H1 (cell line): Measurements from ENCODE around the gene SYPL1. TPM values are rescaled to one million over a fixed set of nuclear protein-coding genes. Genes with fewer than 3 reads are reported as not detected.

Source experiments
- CTCF ChIA-PET: fragments of 300-600 bp; sonication (Branson Sonifier 250); formaldehyde crosslinking; loops from one replicate; lab custom pipeline; 2021; ENCODE audit not compliant: partially characterized antibody; lab: Charles Lee
- POLR2A ChIA-PET: fragments of 300-600 bp; sonication (Branson Sonifier 250); formaldehyde crosslinking; loops from one replicate; lab custom pipeline; 2021; ENCODE audit warnings: inconsistent platforms; ENCODE audit not compliant: partially characterized antibody; lab: Charles Lee
- DNase-seq, 2 experiments: peaks; one replicate each; pipeline versions ENCODE4 v3.0.0 to v3.0.0-alpha.2; 2010 to 2022; ENCODE audit warnings: low spot score in 2 of 2, low read depth in 1 of 2, mixed read lengths in 1 of 2
- FAIRE-seq: peaks from 2 replicates; lab custom pipeline; 2011; peaks lifted over from hg19 to GRCh38; lab: Jason Lieb, UNC
- H2AFZ ChIP-seq: 2 replicates; pipeline ENCODE4 v1.8.1; 2012; ENCODE audit warnings: low read length, inconsistent platforms
- H2AK5ac ChIP-seq: 2 replicates; pipeline ENCODE4 v1.6.1; 2013; ENCODE audit warnings: low read depth, low read length
- H2BK120ac ChIP-seq: replicated peaks from 2 replicates; pipeline ENCODE3; 2013; ENCODE audit warnings: low read depth, low read length, inconsistent platforms
- H2BK12ac ChIP-seq: 2 replicates; pipeline ENCODE4 v1.6.1; 2013; ENCODE audit warnings: low read depth, low read length
- H2BK15ac ChIP-seq: 2 replicates; pipeline ENCODE4 v1.6.1; 2013; ENCODE audit warnings: low read length
- H2BK20ac ChIP-seq: 2 replicates; pipeline ENCODE4 v1.6.1; 2013; ENCODE audit warnings: low read length
- H2BK5ac ChIP-seq: 2 replicates; pipeline ENCODE4 v1.6.1; 2013; ENCODE audit warnings: low read depth, low read length
- H3K14ac ChIP-seq: 2 replicates; pipeline ENCODE4 v1.6.1; 2013; ENCODE audit warnings: inconsistent platforms; ENCODE audit not compliant: insufficient read length
- H3K18ac ChIP-seq: 2 replicates; pipeline ENCODE4 v1.6.1; 2013; ENCODE audit warnings: low read length; ENCODE audit errors: extremely low read depth
- H3K23ac ChIP-seq: 2 replicates; pipeline ENCODE4 v1.6.1; 2013; ENCODE audit warnings: inconsistent platforms; ENCODE audit not compliant: insufficient read length
- H3K23me2 ChIP-seq: 2 replicates; pipeline ENCODE4 v1.6.1; 2013; ENCODE audit warnings: low read depth, low read length
- H3K27ac ChIP-seq: 2 replicates; pipeline ENCODE4 v1.6.1; 2011; ENCODE audit warnings: low read depth, low read length, inconsistent platforms
- H3K27me3 ChIP-seq, 4 experiments: replicated peaks in 1 of 4; 1 replicate in 1 of 4; 2 replicates in 3 of 4; pipeline versions ENCODE4 v1.6.1 to v1.8.1; 2011 to 2013; ENCODE audit warnings: low read length in 3 of 4, mild to moderate bottlenecking in 3 of 4, inconsistent platforms in 2 of 4, mixed read lengths in 2 of 4, moderate library complexity in 1 of 4; ENCODE audit not compliant: control insufficient read depth in 3 of 4, insufficient read depth in 3 of 4; ENCODE audit errors: extremely low read depth in 1 of 4
- H3K36me3 ChIP-seq, 4 experiments: 2 replicates each; pipeline versions ENCODE4 v1.6.1 to v1.8.1; 2011 to 2013; ENCODE audit warnings: mild to moderate bottlenecking in 4 of 4, low read length in 3 of 4, moderate library complexity in 2 of 4, control low read depth in 1 of 4, inconsistent platforms in 1 of 4; ENCODE audit not compliant: insufficient read depth in 4 of 4, control insufficient read depth in 2 of 4
- H3K4ac ChIP-seq: replicated peaks from 2 replicates; pipeline ENCODE3; 2013; ENCODE audit warnings: low read length, low read depth, mixed read lengths, inconsistent platforms; ENCODE audit not compliant: insufficient read length
- H3K4me1 ChIP-seq, 4 experiments: replicated peaks in 1 of 4; 1 replicate in 1 of 4; 2 replicates in 3 of 4; pipeline versions ENCODE4 v1.6.1 to v1.8.1; 2011 to 2013; ENCODE audit warnings: low read length in 3 of 4, inconsistent platforms in 2 of 4, mixed read lengths in 1 of 4; ENCODE audit not compliant: insufficient read depth in 4 of 4, control insufficient read depth in 3 of 4
- H3K4me2 ChIP-seq, 2 experiments: 2 replicates each; pipeline versions ENCODE4 v1.6.1 to v1.8.1; 2011 to 2013; ENCODE audit warnings: low read depth in 2 of 2, low read length in 2 of 2, control low read depth in 1 of 2, inconsistent platforms in 1 of 2, mild to moderate bottlenecking in 1 of 2; ENCODE audit not compliant: insufficient read depth in 1 of 2
- H3K4me3 ChIP-seq, 4 experiments: fragments of 200-600, 300-600 bp in 1 of 4; sonication (generic), shearing (Covaris generic), sonication (Bioruptor Twin) in 1 of 4; 2 replicates each; pipeline versions ENCODE4 v1.5.1 to v1.8.1; 2011 to 2016; ENCODE audit warnings: low read length in 4 of 4, low read depth in 3 of 4, control low read depth in 2 of 4, inconsistent platforms in 2 of 4, mild to moderate bottlenecking in 2 of 4, mixed read lengths in 1 of 4, moderate library complexity in 1 of 4; ENCODE audit not compliant: insufficient read depth in 2 of 4; ENCODE audit errors: extremely low read depth in 1 of 4
- H3K56ac ChIP-seq: replicated peaks from 2 replicates; pipeline ENCODE3; 2013; ENCODE audit warnings: low read depth, mild to moderate bottlenecking, mixed read lengths, low read length, inconsistent platforms; ENCODE audit not compliant: insufficient read length
- H3K79me1 ChIP-seq: 2 replicates; pipeline ENCODE4 v1.6.1; 2013; ENCODE audit warnings: low read depth, low read length, control low read depth
- H3K79me2 ChIP-seq, 2 experiments: 2 replicates each; pipeline versions ENCODE4 v1.6.1 to v1.8.1; 2012 to 2013; ENCODE audit warnings: low read length in 2 of 2, mild to moderate bottlenecking in 2 of 2, inconsistent platforms in 1 of 2; ENCODE audit not compliant: insufficient read depth in 2 of 2, control insufficient read depth in 1 of 2
- H3K9ac ChIP-seq, 4 experiments: replicated peaks in 1 of 4; 1 replicate in 1 of 4; 2 replicates in 3 of 4; pipeline versions ENCODE4 v1.6.1 to v1.8.1; 2011 to 2013; ENCODE audit warnings: low read depth in 3 of 4, low read length in 3 of 4, control low read depth in 2 of 4, mild to moderate bottlenecking in 2 of 4, moderate library complexity in 2 of 4, inconsistent platforms in 1 of 4; ENCODE audit errors: extremely low read depth in 1 of 4
- H3K9me3 ChIP-seq, 2 experiments: 2 replicates each; pipeline versions ENCODE4 v1.6.1 to v1.8.1; 2012 to 2013; ENCODE audit warnings: mild to moderate bottlenecking in 2 of 2, moderate library complexity in 2 of 2, control low read depth in 1 of 2, inconsistent platforms in 1 of 2, low read depth in 1 of 2, low read length in 1 of 2, mixed read lengths in 1 of 2; ENCODE audit not compliant: insufficient read depth in 2 of 2
- H4K20me1 ChIP-seq, 2 experiments: replicated peaks in 1 of 2; 2 replicates each; pipeline versions ENCODE3 to v1.8.1; 2011 to 2013; ENCODE audit warnings: inconsistent platforms in 2 of 2, low read length in 2 of 2, mild to moderate bottlenecking in 1 of 2; ENCODE audit not compliant: insufficient read depth in 2 of 2, control insufficient read depth in 1 of 2
- H4K5ac ChIP-seq: 2 replicates; pipeline ENCODE4 v1.6.1; 2013; ENCODE audit warnings: low read length, low read depth, mixed read lengths, inconsistent platforms; ENCODE audit not compliant: insufficient read length
- H4K8ac ChIP-seq: 2 replicates; pipeline ENCODE4 v1.8.0; 2013; ENCODE audit warnings: mild to moderate bottlenecking, moderate library complexity, low read length, inconsistent platforms; ENCODE audit not compliant: insufficient read depth; ENCODE audit errors: extremely low read depth
- H4K91ac ChIP-seq: replicated peaks from 2 replicates; pipeline ENCODE3; 2013; ENCODE audit warnings: low read length, mixed read lengths, inconsistent platforms; ENCODE audit not compliant: insufficient read length
- TBP ChIP-seq: IDR thresholded peaks from 2 replicates; pipeline ENCODE4 v1.6.1; 2011; ENCODE audit warnings: low read depth, low read length, improper control_type of control experiment
- ZNF274 ChIP-seq: IDR thresholded peaks from 2 replicates; pipeline ENCODE4 v1.7.0; 2012; ENCODE audit warnings: low read length, borderline replicate concordance; ENCODE audit errors: extremely low read depth
- WGBS, 2 experiments: shearing (Covaris generic) in 1 of 2; methylation state at CpG; one replicate each; pipeline versions ENCODE4 v1.1.6 to v1.1.7; 2013 to 2015; ENCODE audit warnings: low lambda C conversion rate in 2 of 2, mixed read lengths in 2 of 2, inconsistent platforms in 1 of 2, low coverage in 1 of 2, missing lambda C conversion rate in 1 of 2; ENCODE audit not compliant: insufficient replicate concordance in 2 of 2, insufficient coverage in 1 of 2, insufficient read length in 1 of 2; ENCODE audit errors: extremely low coverage in 1 of 2, missing lambda C conversion rate in 1 of 2; 5-methylcytosine and 5-hydroxymethylcytosine counted together
- polyA plus RNA-seq, 7 experiments: library from polyadenylated mRNA; depleted of rRNA in 3 of 7; stranded (reverse) in 5 of 7; unstranded in 2 of 7; fragments of >200 nt in 5 of 7; fragments of 200-250 nt in 2 of 7; gene quantifications; 1 replicate in 5 of 7; 2 replicates in 1 of 7; 4 replicates in 1 of 7; pipeline versions ENCODE4 v1.2.1 to v1.2.3, GENCODE V29; 2011 to 2013; ENCODE audit warnings: missing spikeins in 2 of 7, mixed read lengths in 2 of 7
- total RNA-seq: library from RNA; stranded (reverse); fragmentation: NEBNext Ultra II Directional; extraction: Animal tissue kit (Norgen Biotek cat#: 25700); gene quantifications from 2 replicates; pipeline ENCODE4 v1.2.1, GENCODE V29; 2021

SYPL1 gene
- total and polyA plus RNA-seq, 2 of the 8 experiments (the other 6 are each of a cell fraction or from before 2014, with no cell fraction given), result 44.9 to 57.7 TPM

- Histone ChIP-seq H3K9me3 (no peaks in the 10 kb centered on the region), H3K4ac (no peak overlapping the region), H4K5ac (no peak overlapping the region), H2BK120ac (no peak overlapping the region), H4K20me1 (no peaks in the 10 kb centered on the region), H3K18ac (no peak overlapping the region), H2BK12ac (no peak overlapping the region), H3K36me3 (no peaks in the 10 kb centered on the region), H3K4me1 (peaks cover 0 to 4% (median 2%) of the 10 kb centered on the region in 4 experiments; a peak in 1 of 7 replicates), H3K79me2 (no peaks in the 10 kb centered on the region), H4K91ac (no peak overlapping the region), H3K27me3 (no peaks in the 10 kb centered on the region), H3K4me2 (no peak overlapping the region), H2BK15ac (no peak overlapping the region), H2AFZ (no peak overlapping the region), H3K9ac (no peak overlapping the region), H3K14ac (no peak overlapping the region), H3K27ac (no peak overlapping the region), H4K8ac (no peak overlapping the region), H3K23ac (no peak overlapping the region), H2BK20ac (no peak overlapping the region), H3K4me3 (no peak overlapping the region), H3K56ac (no peak overlapping the region), H2BK5ac (no peak overlapping the region), H3K79me1 (no peaks in the 10 kb centered on the region), H2AK5ac (no peak overlapping the region), H3K23me2 (no peaks in the 10 kb centered on the region)
- WGBS, 2 experiments, result 84% methylated on average over 2 of the region's 2 CpGs; no CpG with 5 or more reads in 1 of the 2 experiments
- POLR2A ChIA-PET, result no interaction called here
- FAIRE-seq, result no peak
- CTCF ChIA-PET, result interaction anchor here (0.7 kb wide), 1 partner anchor 19 kb away, joined by 3 read pairs; no protein-coding TSS in a partner anchor
- DNase-seq, result no peak
- TF ChIP-seq ZNF274 (no peak), TBP (no peak)
Measured at GRCh38 chr7:106075937-106076336, 36.2 kb downstream of the SYPL1 start.
